ENCODE results near the gene SELENOM.

GRCh38 chr22:31075961-31076360 lies 31.4 kb downstream of the SELENOM start:
- TF ChIP-seq POU2F2 (IDR thresholded peaks at IDR 0.05; ENCODE audit: low read depth, low read length) (no peak), POLR2A (IDR thresholded peaks at IDR 0.05; ENCODE audit: low read depth, low read length) (no peak), TAF1 (IDR thresholded peaks at IDR 0.05; ENCODE audit: low read depth, low read length) (no peak), POLR2AphosphoS5 (IDR thresholded peaks at IDR 0.05; ENCODE audit: low read depth, low read length) (no peak), PAX5 (IDR thresholded peaks at IDR 0.05; ENCODE audit: insufficient read depth, low read length, severe bottlenecking) (no peak)
